NCI-H69 (cell line): ENCODE data around the gene ADAT2.
"Not testable (repeated sequence)": the region's sequence is repeated elsewhere in the genome, so short reads cannot be mapped to it uniquely, and the experiment has no call there.

Source experiments
- DNase-seq: peaks from one replicate; lab custom pipeline; 2025; lab: John Stamatoyannopoulos, UW

Gene ADAT2

GRCh38 chr6:143450453-143451371, at the start of gene ADAT2, which contains the start of gene PEX3:
ADAT2 (minus strand) TSS chr6:143450695; CDS start chr6:143450658, 37 bp downstream.
PEX3 (plus strand) TSS chr6:143450805; CDS start chr6:143451043, 238 bp downstream.
- DNase-seq, result peak; percentile 97

GRCh38 chr6:143498428-143498827, 47.9 kb upstream of the ADAT2 start:
- DNase-seq, result no peak

- DNase-seq, result no peak
Observed at GRCh38 chr6:143496974-143497373, 46.5 kb upstream of the ADAT2 start.

- DNase-seq, result no peak
Observed at GRCh38 chr6:143490775-143491174, 40.3 kb upstream of the ADAT2 start.

GRCh38 chr6:143490244-143490643, 39.7 kb upstream of the ADAT2 start:
- peak; percentile 25 for DNase-seq

- DNase-seq, result no peak
Observed at GRCh38 chr6:143486752-143487151, 36.3 kb upstream of the ADAT2 start.

- DNase-seq, result no peak
Observed at GRCh38 chr6:143485967-143486366, 35.5 kb upstream of the ADAT2 start.

- no peak for DNase-seq
Observed at GRCh38 chr6:143482593-143482992, 32.1 kb upstream of the ADAT2 start.

GRCh38 chr6:143478479-143479062, 28.1 kb upstream of the ADAT2 start:
- no peak for DNase-seq

GRCh38 chr6:143476545-143476944, 26.1 kb upstream of the ADAT2 start:
- no peak for DNase-seq

GRCh38 chr6:143471822-143472221, 21.3 kb upstream of the ADAT2 start:
- DNase-seq, result no peak

GRCh38 chr6:143468823-143469222, 18.3 kb upstream of the ADAT2 start:
- not testable (repeated sequence) for DNase-seq

- DNase-seq, result no peak
Observed at GRCh38 chr6:143468026-143468425, 17.5 kb upstream of the ADAT2 start.

- no peak for DNase-seq
Observed at GRCh38 chr6:143465546-143465945, 15.1 kb upstream of the ADAT2 start.

- no peak for DNase-seq
Observed at GRCh38 chr6:143457563-143458359, 7.3 kb upstream of the ADAT2 start.

GRCh38 chr6:143451531-143451930, 1.0 kb upstream of the ADAT2 start:
- no peak for DNase-seq

- peak; percentile 68 for DNase-seq
Observed at GRCh38 chr6:143449714-143450452, 612 bp downstream of the ADAT2 start.

GRCh38 chr6:143449082-143449713, 1.3 kb downstream of the ADAT2 start:
- DNase-seq, result no peak

- DNase-seq, result not testable (repeated sequence)
Observed at GRCh38 chr6:143447865-143448264, 2.6 kb downstream of the ADAT2 start.

- DNase-seq, result no peak
Observed at GRCh38 chr6:143443096-143443495, 7.4 kb downstream of the ADAT2 start.
